Brain microvascular endothelial cell (primary cell): ENCODE measurements around the gene ADNP.
A peak's percentile ranks its signal among the peaks of the same experiment; 100 is the strongest.

ENCODE experiments used
- DNase-seq: peaks from one replicate; pipeline ENCODE4 v3.0.0-alpha.2; 2020
- H3K27ac ChIP-seq: fragments of 250-450 bp; sonication (Bioruptor Pico); 2 replicates; pipeline ENCODE4 v1.5.1; 2020; ENCODE audit warnings: mild to moderate bottlenecking, moderate library complexity
- H3K27me3 ChIP-seq: fragments of 250-450 bp; sonication (Bioruptor Pico); replicated peaks from 2 replicates; pipeline ENCODE4 v1.5.1; 2020; ENCODE audit warnings: mild to moderate bottlenecking
- H3K36me3 ChIP-seq: fragments of 250-450 bp; sonication (Bioruptor Pico); replicated peaks from 2 replicates; pipeline ENCODE4 v1.5.1; 2020; ENCODE audit warnings: mild to moderate bottlenecking
- H3K4me3 ChIP-seq: 2 replicates; pipeline ENCODE4 v1.5.1; 2011; ENCODE audit warnings: low read depth, mild to moderate bottlenecking, control low read depth, low read length, moderate library complexity
- in situ Hi-C: cut with HindIII; loops from 2 replicates; pipeline ENCODE4 v1.10.0; 2017; ENCODE audit warnings: low sequenced_read_pairs, low pct_ligation_motif_present
- TF ChIP-seq, protein P1 (sequence below): IDR thresholded peaks from 2 replicates; pipeline ENCODE4 v1.5.1; 2011; ENCODE audit warnings: low read depth, mild to moderate bottlenecking, moderate library complexity, low read length, control low read depth, inconsistent platforms; ENCODE audit errors: missing control alignments

The ADNP gene

DNA sequence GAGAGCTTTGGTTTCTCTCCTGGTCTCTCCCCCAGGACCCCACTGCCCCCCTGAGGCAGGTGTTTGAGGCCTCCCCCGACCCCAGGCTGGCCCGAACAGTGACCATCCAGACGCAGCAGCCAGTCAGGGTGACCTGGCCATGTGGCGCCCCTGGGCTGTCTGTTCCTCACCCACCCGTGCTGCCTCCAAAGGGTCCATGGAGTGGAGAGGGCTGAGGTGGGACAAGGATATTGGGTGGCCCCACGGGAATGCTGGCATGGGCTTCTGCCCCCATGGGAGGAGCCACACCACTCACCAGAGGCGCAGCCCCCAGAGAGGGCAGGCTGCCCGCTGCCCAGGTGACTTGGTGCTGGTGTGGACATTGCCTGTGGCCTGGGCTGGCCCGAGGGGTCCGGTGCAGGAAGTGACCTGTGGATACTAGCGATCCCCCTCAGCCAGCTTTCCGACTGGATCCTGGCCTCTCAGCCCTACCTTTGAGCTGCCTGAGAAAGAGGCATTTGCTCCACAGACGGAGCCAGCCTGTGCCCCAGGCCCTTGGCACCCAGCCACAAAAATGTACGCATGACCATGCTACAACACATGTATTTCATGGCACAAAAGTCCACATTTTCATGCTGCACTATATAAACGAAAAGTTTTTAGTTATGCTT is 85.5 kb downstream of the ADNP start:
- H3K4me3 ChIP-seq, result no peak overlapping the region
- no peak for DNase-seq
- H3K27ac ChIP-seq, result no peak overlapping the region
- H3K27me3 ChIP-seq, result no peaks in the 10 kb centered on the region
- TF ChIP-seq, protein P1, sequence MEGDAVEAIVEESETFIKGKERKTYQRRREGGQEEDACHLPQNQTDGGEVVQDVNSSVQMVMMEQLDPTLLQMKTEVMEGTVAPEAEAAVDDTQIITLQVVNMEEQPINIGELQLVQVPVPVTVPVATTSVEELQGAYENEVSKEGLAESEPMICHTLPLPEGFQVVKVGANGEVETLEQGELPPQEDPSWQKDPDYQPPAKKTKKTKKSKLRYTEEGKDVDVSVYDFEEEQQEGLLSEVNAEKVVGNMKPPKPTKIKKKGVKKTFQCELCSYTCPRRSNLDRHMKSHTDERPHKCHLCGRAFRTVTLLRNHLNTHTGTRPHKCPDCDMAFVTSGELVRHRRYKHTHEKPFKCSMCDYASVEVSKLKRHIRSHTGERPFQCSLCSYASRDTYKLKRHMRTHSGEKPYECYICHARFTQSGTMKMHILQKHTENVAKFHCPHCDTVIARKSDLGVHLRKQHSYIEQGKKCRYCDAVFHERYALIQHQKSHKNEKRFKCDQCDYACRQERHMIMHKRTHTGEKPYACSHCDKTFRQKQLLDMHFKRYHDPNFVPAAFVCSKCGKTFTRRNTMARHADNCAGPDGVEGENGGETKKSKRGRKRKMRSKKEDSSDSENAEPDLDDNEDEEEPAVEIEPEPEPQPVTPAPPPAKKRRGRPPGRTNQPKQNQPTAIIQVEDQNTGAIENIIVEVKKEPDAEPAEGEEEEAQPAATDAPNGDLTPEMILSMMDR, result no peak
- in situ Hi-C loops, result no loop called here
- no peaks in the 10 kb centered on the region for H3K36me3 ChIP-seq

DNA sequence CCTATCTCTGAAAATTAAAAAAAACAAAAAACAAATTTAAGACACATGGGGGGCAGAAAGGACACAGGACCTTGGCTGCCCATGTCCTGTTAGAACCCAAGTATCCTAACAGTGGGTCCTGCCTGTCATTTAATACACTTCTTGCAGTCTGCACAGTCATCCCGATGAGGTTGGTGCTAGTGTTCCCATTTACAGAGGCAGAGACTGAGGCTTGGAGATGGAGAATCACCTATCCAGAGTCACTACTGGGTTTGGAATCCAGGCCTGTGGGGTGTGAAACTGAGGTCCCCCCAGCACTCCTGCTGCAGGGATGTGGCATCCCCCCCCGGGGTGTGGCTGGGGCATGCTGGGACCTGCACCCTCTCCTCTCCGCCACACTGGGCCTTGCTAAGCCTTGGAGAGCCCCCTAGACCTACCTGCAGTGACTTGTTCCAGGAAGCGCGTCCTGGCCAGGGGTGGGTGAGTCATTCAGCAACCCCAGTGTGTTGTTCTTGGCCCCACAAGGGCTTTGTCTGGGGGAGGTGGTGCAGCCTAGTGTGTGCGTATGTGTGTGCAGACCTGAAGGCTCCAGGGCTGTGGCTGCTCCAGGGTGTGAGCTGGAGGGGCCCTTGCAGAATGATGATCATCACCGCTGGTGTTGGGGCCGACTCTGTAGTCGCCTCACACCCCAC is 86.7 kb downstream of the ADNP start:
- in situ Hi-C loops, result no loop called here
- peak; percentile 84 for DNase-seq
- Histone ChIP-seq H3K36me3 (no peaks in the 10 kb centered on the region), H3K27ac (no peak overlapping the region), H3K27me3 (no peaks in the 10 kb centered on the region), H3K4me3 (no peak overlapping the region)
- TF ChIP-seq, protein P1, result no peak

DNA sequence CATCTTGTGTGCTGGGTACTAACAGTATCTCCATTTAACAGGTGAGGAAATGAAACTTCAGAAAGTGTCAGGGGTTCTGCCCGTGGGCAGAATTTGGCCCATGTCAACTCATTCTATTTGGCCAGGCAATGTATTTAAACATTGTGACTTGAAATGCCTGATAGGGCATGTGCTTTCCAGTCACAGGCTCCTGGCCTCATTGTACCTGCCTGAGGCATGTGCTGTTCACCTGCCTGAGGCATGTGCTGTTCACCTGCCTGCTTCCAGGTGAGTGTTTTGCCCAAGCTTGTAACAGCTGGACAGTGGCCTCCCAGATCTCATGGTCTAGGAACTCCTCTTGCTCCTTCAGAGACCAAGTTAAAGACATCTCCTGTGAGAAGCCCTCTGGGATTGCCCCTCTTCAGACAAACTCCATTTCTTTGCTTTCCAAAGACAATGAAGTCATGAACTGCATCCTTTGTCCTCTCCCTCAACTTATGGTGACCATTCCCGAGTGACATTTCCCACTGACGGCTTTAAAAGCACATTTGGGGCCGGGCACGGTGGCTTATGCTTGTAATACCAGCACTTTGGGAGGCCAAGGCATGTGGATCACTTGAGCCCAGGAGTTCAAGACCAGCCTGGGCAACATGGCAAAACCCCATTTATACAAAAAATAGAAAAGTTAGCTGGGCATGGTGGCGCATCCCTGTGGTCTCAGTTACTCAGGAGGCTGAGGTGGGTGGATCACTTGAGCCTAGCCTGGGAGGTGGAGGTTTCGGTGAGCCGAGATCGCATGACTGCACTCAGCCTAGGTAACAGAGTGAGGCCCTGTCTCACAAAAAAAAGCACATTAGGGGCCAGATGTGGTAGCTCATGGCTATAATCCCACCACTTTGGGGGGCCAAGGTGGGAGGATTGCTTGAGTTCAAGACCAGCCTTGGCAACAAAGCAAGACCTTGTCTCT is 87.6 kb downstream of the ADNP start:
- Histone ChIP-seq H3K36me3 (no peaks in the 10 kb centered on the region), H3K27ac (no peak overlapping the region), H3K27me3 (no peaks in the 10 kb centered on the region), H3K4me3 (no peak overlapping the region)
- TF ChIP-seq, protein P1, result no peak
- DNase-seq, result no peak
- in situ Hi-C loops, result no loop called here

DNA sequence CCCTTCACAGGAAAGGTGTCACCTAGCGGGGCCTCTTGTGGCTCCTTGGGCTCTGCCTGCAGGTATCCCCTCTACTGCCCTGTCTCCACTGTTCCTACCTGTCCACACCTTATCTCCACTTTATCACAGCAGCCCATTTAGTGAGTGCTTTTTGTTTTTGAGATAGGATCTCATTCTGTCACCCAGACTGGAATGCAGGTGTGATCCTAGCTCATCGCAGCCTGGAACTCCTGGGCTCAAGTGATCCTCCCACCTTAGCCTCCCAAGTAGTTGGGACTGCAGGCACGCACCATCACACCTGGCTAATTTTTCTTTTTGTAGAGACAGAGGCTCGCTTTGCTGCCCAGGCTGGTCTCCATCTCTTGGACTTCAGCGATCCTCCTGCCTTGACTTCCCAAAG is 88.4 kb downstream of the ADNP start:
- no peak overlapping the region for H3K27ac ChIP-seq
- no peaks in the 10 kb centered on the region for H3K36me3 ChIP-seq
- no peak for DNase-seq
- TF ChIP-seq, protein P1, result no peak
- in situ Hi-C loops, result no loop called here
- no peak overlapping the region for H3K4me3 ChIP-seq
- H3K27me3 ChIP-seq, result no peaks in the 10 kb centered on the region
